Tibial nerve (tissue), 3 donors: ENCODE results near the gene TTC1.

ENCODE experiments used
- CTCF ChIP-seq, 5 experiments: fragments of 200-600 bp in 3 of 5; fragments of 450-650 bp in 2 of 5; sonication (generic) in 3 of 5; IDR thresholded peaks; one replicate each; pipeline ENCODE4 v1.5.1; 2016 to 2019; ENCODE audit warnings: antibody characterized with exemption in 5 of 5, mild to moderate bottlenecking in 3 of 5, moderate library complexity in 2 of 5
- POLR2A ChIP-seq, 2 donors: fragments of 450-650 bp; IDR thresholded peaks; one replicate each; pipeline ENCODE4 v1.6.1; 2017; ENCODE audit warnings: antibody characterized with exemption in 2 of 2, mild to moderate bottlenecking in 2 of 2, moderate library complexity in 2 of 2

GRCh38 chr5:160090059-160090458, 81.1 kb downstream of the TTC1 start:
- TF ChIP-seq CTCF (IDR thresholded peaks at IDR 0.05) = no peak
- TF ChIP-seq POLR2A (IDR thresholded peaks at IDR 0.05) = no peak
